HG03045 (cell line): ENCODE data around the gene GSTA3.
"Not testable (repeated sequence)": the region's sequence is repeated elsewhere in the genome, so short reads cannot be mapped to it uniquely, and the experiment has no call there.

Source experiments
- ATAC-seq: cut with Tn5 transposase; IDR thresholded peaks from one replicate; pipeline ENCODE4 v1.9.1; 2021; ENCODE audit warnings: mild to moderate bottlenecking, moderate library complexity; ENCODE audit not compliant: unreplicated experiment

GSTA3 gene

DNA sequence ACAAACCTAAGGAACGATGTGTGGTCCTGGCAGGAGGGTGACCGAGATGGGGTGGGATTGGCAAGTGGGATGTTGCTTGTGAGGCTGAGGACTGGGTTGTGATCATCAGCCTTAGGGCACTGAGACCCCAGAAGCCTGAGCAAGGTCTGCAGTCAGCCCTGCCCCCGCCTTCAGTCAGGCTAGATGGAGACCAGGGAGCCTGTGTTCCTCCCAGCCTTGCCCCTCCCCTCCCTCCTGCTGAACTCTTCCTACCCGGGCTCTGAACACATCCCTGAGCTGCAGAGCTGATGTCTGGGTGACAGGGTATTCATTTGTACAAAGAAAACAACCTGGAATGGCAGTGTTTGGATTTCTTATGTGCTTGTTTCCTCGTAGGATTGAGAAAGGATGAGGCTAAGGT, 40.6 kb downstream of the GSTA3 start:
- ATAC-seq, result not testable (repeated sequence)

DNA sequence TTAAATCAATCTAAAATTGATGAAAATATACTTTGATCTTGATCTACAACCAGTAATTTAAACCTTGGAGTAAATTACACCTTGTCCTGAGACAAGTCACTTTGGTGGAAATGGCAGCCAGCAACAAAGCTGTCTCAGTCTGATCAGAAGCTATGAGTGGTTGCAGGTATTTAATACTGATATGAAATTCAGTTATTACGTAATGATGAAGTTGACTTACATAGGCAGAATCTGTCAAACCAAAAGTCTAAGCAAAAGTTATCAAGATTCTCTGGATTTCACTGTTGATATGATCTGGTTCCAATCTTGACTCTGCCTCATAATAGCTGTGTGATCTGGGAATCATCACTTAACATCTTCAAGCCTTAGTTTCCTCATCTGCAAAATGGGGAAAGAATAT, 41.3 kb downstream of the GSTA3 start:
- no peak for ATAC-seq

- ATAC-seq, result not testable (repeated sequence)
These were observed 48.3 kb downstream of the GSTA3 start for GRCh38 chr6:52861151-52861550.

- ATAC-seq, result no peak
These were observed 51.1 kb downstream of the GSTA3 start for GRCh38 chr6:52858416-52858815.

DNA sequence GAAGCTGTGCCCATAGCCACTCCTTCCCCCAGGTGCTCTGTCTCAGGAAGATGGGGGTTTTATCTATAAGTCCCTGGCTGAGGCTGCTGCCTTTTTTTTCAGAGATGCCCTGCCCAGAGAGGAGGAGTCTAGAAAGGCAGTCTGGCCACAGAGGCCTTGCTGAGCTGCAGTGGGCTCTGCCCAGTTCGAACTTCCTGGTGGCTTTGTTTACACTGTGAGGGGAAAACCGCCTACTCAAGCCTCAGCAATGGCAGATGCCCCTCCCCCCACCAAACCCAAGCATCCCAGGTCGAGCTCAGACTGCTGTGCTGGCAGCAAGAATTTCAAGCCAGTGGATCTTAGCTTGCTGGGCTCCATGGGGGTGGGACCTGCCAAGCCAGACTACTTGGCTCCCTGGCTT, 53.4 kb downstream of the GSTA3 start:
- ATAC-seq, result not testable (repeated sequence)

- no peak for ATAC-seq
These were observed 60.4 kb downstream of the GSTA3 start for GRCh38 chr6:52849137-52849536.
